ENCODE data around the gene C1orf21.

DNA sequence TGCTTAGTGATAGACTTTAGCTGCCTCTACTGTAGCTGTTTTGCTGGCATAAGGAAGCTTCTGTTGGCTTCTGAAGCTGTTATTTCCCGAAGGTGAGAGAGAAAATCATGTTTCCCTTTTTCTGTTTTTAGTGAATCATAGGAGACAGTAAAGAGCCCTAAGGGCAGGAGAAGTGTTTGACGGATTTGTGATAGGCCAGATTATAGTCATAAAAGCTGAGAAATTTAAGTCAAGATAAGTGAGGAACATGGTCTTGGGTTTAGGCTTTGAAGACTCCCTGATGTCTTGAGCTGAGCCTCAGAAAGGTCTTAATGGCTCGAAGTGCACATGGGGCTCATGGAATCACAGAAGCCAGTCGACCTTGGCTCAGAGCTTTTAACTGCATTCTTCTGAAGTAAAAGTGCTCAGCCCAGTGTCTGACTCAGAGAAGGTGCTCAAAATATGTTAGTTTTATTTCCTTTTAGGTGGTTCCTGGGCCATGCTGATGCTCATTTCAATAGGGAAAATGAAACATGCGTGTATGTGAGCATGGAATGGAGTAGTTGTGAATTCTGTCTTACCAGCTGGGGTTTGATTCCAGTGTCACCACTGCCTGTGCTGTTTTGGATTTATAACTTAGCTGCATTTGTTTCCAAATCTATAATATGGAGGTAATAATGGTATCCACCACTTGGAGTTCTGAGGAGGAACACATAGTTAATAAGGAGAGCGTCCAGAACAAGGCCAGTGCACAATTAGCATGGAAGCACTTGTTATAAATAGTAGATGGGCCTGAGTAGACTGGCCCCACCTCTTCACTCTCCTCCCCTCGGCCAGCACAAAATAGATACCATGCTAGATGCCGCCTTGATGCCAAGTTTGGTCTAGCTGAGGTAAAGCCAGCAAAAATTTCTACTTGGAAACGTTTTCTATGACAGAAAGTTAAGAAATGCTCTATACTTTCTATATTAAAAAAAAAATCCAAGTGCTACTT is 99.2 kb downstream of the C1orf21 start:
- TF ChIP-seq, protein P1, sequence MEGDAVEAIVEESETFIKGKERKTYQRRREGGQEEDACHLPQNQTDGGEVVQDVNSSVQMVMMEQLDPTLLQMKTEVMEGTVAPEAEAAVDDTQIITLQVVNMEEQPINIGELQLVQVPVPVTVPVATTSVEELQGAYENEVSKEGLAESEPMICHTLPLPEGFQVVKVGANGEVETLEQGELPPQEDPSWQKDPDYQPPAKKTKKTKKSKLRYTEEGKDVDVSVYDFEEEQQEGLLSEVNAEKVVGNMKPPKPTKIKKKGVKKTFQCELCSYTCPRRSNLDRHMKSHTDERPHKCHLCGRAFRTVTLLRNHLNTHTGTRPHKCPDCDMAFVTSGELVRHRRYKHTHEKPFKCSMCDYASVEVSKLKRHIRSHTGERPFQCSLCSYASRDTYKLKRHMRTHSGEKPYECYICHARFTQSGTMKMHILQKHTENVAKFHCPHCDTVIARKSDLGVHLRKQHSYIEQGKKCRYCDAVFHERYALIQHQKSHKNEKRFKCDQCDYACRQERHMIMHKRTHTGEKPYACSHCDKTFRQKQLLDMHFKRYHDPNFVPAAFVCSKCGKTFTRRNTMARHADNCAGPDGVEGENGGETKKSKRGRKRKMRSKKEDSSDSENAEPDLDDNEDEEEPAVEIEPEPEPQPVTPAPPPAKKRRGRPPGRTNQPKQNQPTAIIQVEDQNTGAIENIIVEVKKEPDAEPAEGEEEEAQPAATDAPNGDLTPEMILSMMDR (IDR thresholded peaks at IDR 0.05; ENCODE audit: extremely low read depth in 1 of 2, insufficient read depth in 1 of 2, low read depth in 1 of 2, low read length in 2 of 2) = no peak
- TF ChIP-seq JUN (IDR thresholded peaks at IDR 0.05; ENCODE audit: borderline replicate concordance, insufficient read depth, insufficient read length, low read depth) (no peak), POLR2AphosphoS5 (IDR thresholded peaks at IDR 0.05; ENCODE audit: insufficient read depth, low read depth, low read length) (no peak), EZH2 (IDR thresholded peaks at IDR 0.05; ENCODE audit: borderline replicate concordance, low read depth, low read length, severe bottlenecking) (no peak), POLR2A (IDR thresholded peaks at IDR 0.05; ENCODE audit: low read depth, low read length) (no peak), MYC (IDR thresholded peaks at IDR 0.05; ENCODE audit: low read depth, low read length) (no peak), FOS (IDR thresholded peaks at IDR 0.05; ENCODE audit: borderline replicate concordance, insufficient read depth, low read length) (no peak), GATA2 (IDR thresholded peaks at IDR 0.05; ENCODE audit: insufficient read depth, insufficient read length, low read depth, low read length) (no peak)
- TF ChIP-seq, protein P2, sequence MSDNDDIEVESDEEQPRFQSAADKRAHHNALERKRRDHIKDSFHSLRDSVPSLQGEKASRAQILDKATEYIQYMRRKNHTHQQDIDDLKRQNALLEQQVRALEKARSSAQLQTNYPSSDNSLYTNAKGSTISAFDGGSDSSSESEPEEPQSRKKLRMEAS (IDR thresholded peaks at IDR 0.05; ENCODE audit: insufficient read depth, insufficient read length) = no peak
